ENCODE data around the gene LRRFIP1. TPM values are rescaled to one million over a fixed set of nuclear protein-coding genes. Genes with fewer than 3 reads are reported as not detected.

The LRRFIP1 gene
- total and polyA plus RNA-seq, 2 donors (not counting 3 experiments of a cell fraction or from before 2014, with no cell fraction given) = 39.2 to 179 TPM

- BruUV-seq (replicated peaks) = no TSS peak
- H3K79me2 ChIP-seq (ENCODE audit: control insufficient read depth, insufficient read depth, low read length) = peaks cover 89% of the 10 kb centered on the region
- H3K27me3 ChIP-seq (ENCODE audit: control insufficient read depth in 2 of 2, insufficient read depth in 2 of 2, low read length in 2 of 2) = no peaks in the 10 kb centered on the region
- dilution Hi-C loops (cut with MboI; ENCODE audit: extremely low pct_ligation_motif_present, low sequenced_read_pairs) = no loop called here
- TF ChIP-seq POLR2AphosphoS5 (IDR thresholded peaks at IDR 0.05; ENCODE audit: insufficient read depth, low read depth, low read length) (peak; percentile 35), JUN (IDR thresholded peaks at IDR 0.05; ENCODE audit: borderline replicate concordance, insufficient read depth, insufficient read length, low read depth) (no peak)
- H3K27ac ChIP-seq (ENCODE audit: insufficient read depth, low read depth, low read length) = peak overlapping the region; percentile 57
- FAIRE-seq (peak; percentile 94), DNase-seq (ENCODE audit: low read depth, low spot score) (peak; percentile 77)
- peak overlapping the region; percentile 85 for H3K4me2 ChIP-seq (ENCODE audit: insufficient read depth, low read length)
- no peaks in the 10 kb centered on the region for H3K9me1 ChIP-seq (replicated peaks; ENCODE audit: control insufficient read depth, extremely low read depth, insufficient read depth, low read length)
- H3K9me3 ChIP-seq (replicated peaks; ENCODE audit: control insufficient read depth, insufficient read depth, low read length) = no peaks in the 10 kb centered on the region
- no peaks in the 10 kb centered on the region for H4K20me1 ChIP-seq (replicated peaks; ENCODE audit: control insufficient read depth, extremely low read depth, insufficient read depth, low read length)
- H3K4me1 ChIP-seq (ENCODE audit: control insufficient read depth, extremely low read depth, insufficient read depth, low read length) = peaks cover 26% of the 10 kb centered on the region
- no peak overlapping the region for H2AFZ ChIP-seq (ENCODE audit: low read depth, low read length)
- ChIA-PET POLR2A (no interaction called here), CTCF (interaction anchor here (0.6 to 2.1 kb wide), 17 partner anchors 11 to 203 kb away, joined by 3 to 15 read pairs (median 5); no protein-coding TSS in a partner anchor)
- H3K4me3 ChIP-seq (replicated peaks in 1 of 3; ENCODE audit: insufficient read depth in 1 of 3, low read depth in 1 of 3, low read length in 3 of 3) = peak overlapping the region in 2 of 3 experiments; percentile 12 to 34
- H3K36me3 ChIP-seq (ENCODE audit: control insufficient read depth in 2 of 2, extremely low read depth in 1 of 2, insufficient read depth in 2 of 2, low read length in 2 of 2) = peaks cover 0 to 6% of the 10 kb centered on the region in 2 experiments
- H3K9ac ChIP-seq (replicated peaks; ENCODE audit: extremely low read depth, insufficient read depth, low read length) = peak overlapping the region; percentile 57
- intact Hi-C loops (cut with micrococcal nuclease) = loop anchor here (1.0 to 2.0 kb wide), 6 partner anchors 11 to 42 kb away; no protein-coding TSS in a partner anchor
Measured at GRCh38 chr2:237715459-237715947, 88.1 kb downstream of the LRRFIP1 start.

DNA sequence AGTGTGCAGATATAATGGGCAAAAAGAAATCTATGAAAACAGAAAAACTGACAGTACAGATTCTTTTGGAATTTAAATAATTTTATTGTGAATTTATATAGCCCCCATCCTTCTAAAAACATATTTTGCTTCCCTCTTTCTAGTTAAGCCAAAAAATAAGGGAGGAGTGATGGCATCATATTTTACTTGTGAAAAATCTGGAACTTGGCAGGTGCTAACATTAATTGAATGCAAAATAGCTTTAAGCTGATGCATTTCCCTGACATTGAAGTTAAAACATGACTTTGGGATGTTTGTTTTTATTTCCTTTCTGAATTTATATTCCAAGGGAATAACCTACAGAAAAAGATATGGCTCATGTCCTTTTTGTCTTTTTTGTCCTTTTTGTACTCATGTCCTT, 88.6 kb downstream of the LRRFIP1 start:
- Histone ChIP-seq H3K36me3 (ENCODE audit: control insufficient read depth in 2 of 2, extremely low read depth in 1 of 2, insufficient read depth in 2 of 2, low read length in 2 of 2) (peaks cover 0 to 6% of the 10 kb centered on the region in 2 experiments), H3K4me2 (ENCODE audit: insufficient read depth, low read length) (peak overlapping the region; percentile 85), H3K4me1 (ENCODE audit: control insufficient read depth, extremely low read depth, insufficient read depth, low read length) (peaks cover 26% of the 10 kb centered on the region), H3K4me3 (replicated peaks in 1 of 3; ENCODE audit: insufficient read depth in 1 of 3, low read depth in 1 of 3, low read length in 3 of 3) (no peak overlapping the region), H2AFZ (ENCODE audit: low read depth, low read length) (no peak overlapping the region), H3K9me1 (replicated peaks; ENCODE audit: control insufficient read depth, extremely low read depth, insufficient read depth, low read length) (no peaks in the 10 kb centered on the region), H3K9ac (replicated peaks; ENCODE audit: extremely low read depth, insufficient read depth, low read length) (no peak overlapping the region), H3K9me3 (replicated peaks; ENCODE audit: control insufficient read depth, insufficient read depth, low read length) (no peaks in the 10 kb centered on the region), H4K20me1 (replicated peaks; ENCODE audit: control insufficient read depth, extremely low read depth, insufficient read depth, low read length) (no peaks in the 10 kb centered on the region), H3K79me2 (ENCODE audit: control insufficient read depth, insufficient read depth, low read length) (peaks cover 89% of the 10 kb centered on the region), H3K27me3 (ENCODE audit: control insufficient read depth in 2 of 2, insufficient read depth in 2 of 2, low read length in 2 of 2) (no peaks in the 10 kb centered on the region), H3K27ac (ENCODE audit: insufficient read depth, low read depth, low read length) (peak overlapping the region; percentile 57)
- dilution Hi-C loops (cut with MboI; ENCODE audit: extremely low pct_ligation_motif_present, low sequenced_read_pairs) (no loop called here), intact Hi-C loops (cut with micrococcal nuclease) (no loop called here)
- DNase-seq (ENCODE audit: low read depth, low spot score) (no peak), FAIRE-seq (no peak)
- ChIA-PET CTCF (interaction anchor here (0.9 to 2.1 kb wide), 13 partner anchors 10 to 203 kb away, joined by 3 to 15 read pairs (median 5); no protein-coding TSS in a partner anchor), POLR2A (no interaction called here)
- no TSS peak for BruUV-seq (replicated peaks)
- TF ChIP-seq GATA2 (IDR thresholded peaks at IDR 0.05; ENCODE audit: insufficient read depth, insufficient read length, low read depth, low read length) (no peak), EZH2 (IDR thresholded peaks at IDR 0.05; ENCODE audit: borderline replicate concordance, low read depth, low read length, severe bottlenecking) (no peak), POLR2A (IDR thresholded peaks at IDR 0.05; ENCODE audit: low read depth, low read length) (no peak), POLR2AphosphoS5 (IDR thresholded peaks at IDR 0.05; ENCODE audit: insufficient read depth, low read depth, low read length) (no peak), MAX (IDR thresholded peaks at IDR 0.05; ENCODE audit: insufficient read depth, insufficient read length) (no peak), FOS (IDR thresholded peaks at IDR 0.05; ENCODE audit: borderline replicate concordance, insufficient read depth, low read length) (no peak), JUN (IDR thresholded peaks at IDR 0.05; ENCODE audit: borderline replicate concordance, insufficient read depth, insufficient read length, low read depth) (no peak), CTCF (IDR thresholded peaks at IDR 0.05; ENCODE audit: extremely low read depth in 1 of 2, insufficient read depth in 1 of 2, low read depth in 1 of 2, low read length in 2 of 2) (no peak), MYC (IDR thresholded peaks at IDR 0.05; ENCODE audit: low read depth, low read length) (no peak)

All from endothelial cell of umbilical vein (primary cell).